ENCODE results near the gene PPP2R5C.
A peak's percentile ranks its signal among the peaks of the same experiment; 100 is the strongest.

The PPP2R5C gene

DNA sequence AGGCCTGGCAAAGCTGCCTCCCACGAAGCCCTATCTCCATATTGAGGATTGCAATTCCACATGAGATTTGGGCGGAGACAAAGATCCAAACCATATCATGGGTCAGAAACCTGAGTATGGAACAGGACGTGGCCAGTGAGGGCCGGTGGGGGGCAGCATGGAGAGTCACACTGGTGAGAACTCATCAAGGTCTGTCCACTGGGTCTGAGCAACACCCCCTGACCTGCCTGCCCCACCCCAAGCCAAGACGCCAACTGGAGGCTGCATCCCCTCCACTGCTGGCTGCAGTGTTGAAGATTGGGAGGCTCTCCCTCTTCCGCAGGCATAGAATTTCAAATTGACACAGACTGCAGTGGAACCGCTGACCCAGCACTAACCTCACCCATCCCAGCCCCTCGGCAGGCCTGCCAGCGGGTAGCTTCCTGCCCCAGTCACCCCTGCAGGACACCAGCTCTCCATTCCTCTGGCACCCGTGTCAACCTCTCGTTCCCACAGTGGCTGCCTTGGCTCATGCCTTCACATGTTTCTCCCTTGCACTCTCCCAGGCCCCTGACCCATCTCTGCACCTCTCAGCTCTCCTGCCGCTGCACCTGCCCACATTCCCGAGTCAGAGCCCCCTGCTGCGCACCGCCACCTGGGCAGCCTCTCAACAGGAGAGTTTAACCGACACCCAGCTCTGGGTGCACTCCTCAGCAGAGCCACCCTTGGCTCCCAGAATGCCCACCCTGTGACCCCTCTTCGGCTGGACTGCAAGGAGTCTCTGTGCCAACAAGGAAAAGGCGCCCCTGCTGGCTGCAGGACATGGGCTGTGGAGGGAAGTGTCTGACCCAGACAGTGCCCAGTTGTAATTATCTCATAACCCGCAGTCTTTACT lies 45.2 kb upstream of the PPP2R5C start:
- no peak for TF ChIP-seq CTCF (IDR thresholded peaks at IDR 0.05)
- Mint-ChIP-seq H3K4me1 (peaks cover 27% of the 10 kb centered on the region), H3K27me3 (ENCODE audit: low read depth, poor library complexity) (no peaks in the 10 kb centered on the region), H3K36me3 (ENCODE audit: low read depth) (no peaks in the 10 kb centered on the region), H3K4me3 (no peak overlapping the region), H3K9me3 (peaks cover 5% of the 10 kb centered on the region), H3K27ac (peak overlapping the region; percentile 83)
- DNase-seq, result no peak

GRCh38 chr14:101716956-101717662 lies 44.4 kb upstream of the PPP2R5C start:
- Mint-ChIP-seq H3K27me3 (ENCODE audit: low read depth, poor library complexity) (peaks cover 1% of the 10 kb centered on the region), H3K27ac (peak overlapping the region; percentile 86), H3K36me3 (ENCODE audit: low read depth) (no peaks in the 10 kb centered on the region), H3K9me3 (peaks cover 8% of the 10 kb centered on the region), H3K4me1 (peaks cover 29% of the 10 kb centered on the region), H3K4me3 (no peak overlapping the region)
- no peak for DNase-seq
- TF ChIP-seq CTCF (IDR thresholded peaks at IDR 0.05), result no peak

DNA sequence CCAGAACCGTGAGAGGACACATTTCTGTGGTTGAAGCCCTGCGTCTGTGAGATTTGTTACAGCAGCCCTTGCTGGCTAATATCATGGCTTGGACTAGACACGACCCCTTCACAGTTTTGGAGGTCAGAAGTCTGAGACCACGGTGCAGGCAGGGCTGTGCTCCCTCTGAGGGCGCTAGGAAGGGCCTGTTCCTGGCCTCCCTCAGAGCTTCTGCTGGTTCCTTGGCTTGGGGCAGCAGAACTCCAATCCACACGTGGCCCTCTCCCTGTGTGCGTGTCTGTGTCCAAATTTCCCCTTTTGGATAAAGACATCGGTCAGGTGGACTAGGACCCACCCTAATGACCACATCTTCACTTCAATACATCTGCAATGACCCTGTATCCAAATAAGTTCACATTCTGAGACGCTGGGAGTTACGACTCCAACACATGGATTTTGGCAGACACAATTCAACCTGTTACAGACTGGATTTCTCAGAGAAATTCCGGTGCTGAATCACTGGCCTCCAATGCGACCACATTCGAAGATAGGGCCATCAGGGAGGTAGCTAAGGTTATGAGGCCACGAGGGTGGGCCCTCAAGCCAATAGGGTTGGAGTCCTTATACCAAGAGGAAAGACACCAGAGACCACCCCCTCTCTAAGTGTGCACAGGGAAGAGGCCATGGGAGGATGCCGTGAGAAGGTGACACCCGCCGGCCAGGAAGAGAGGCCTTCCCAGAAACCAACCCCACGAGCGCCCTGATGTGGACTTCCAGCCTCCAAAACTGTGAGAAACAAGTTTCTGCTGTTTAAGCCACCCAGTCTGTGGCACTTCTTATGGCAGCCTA lies 43.6 kb upstream of the PPP2R5C start:
- Mint-ChIP-seq H3K4me1 (peaks cover 32% of the 10 kb centered on the region), H3K4me3 (no peak overlapping the region), H3K27ac (no peak overlapping the region), H3K9me3 (peaks cover 11% of the 10 kb centered on the region), H3K36me3 (ENCODE audit: low read depth) (no peaks in the 10 kb centered on the region), H3K27me3 (ENCODE audit: low read depth, poor library complexity) (peaks cover 3% of the 10 kb centered on the region)
- no peak for TF ChIP-seq CTCF (IDR thresholded peaks at IDR 0.05)
- no peak for DNase-seq

DNA sequence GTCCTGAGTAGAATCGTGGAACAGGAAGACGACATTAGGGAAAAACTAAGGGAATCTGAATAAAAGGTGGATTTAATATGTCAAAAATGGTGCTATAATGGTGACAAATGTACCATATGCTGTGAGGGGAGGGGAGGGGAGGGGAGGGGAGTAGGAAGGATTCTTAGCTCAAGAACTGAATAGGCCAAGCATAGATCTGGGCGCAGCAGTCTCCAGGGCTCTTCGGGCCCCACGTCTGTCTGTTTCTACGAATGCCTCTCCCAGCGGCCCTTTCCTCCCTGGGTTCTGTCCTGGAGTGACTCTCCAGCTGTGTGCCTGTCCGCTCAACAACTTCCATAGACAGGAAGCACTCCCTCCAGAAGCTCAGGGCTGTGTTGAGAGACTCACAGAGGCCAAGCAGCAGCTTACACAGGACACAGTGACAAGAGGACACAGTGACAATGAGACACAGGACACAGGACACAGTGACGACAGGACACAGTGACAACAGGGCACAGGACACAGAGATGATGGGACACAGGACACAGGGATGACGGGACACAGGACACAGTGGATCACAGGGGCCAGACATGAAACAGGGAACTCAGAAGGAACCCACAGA lies 42.4 kb upstream of the PPP2R5C start:
- H3K9me3 Mint-ChIP-seq, result peaks cover 14% of the 10 kb centered on the region
- no peak for TF ChIP-seq CTCF (IDR thresholded peaks at IDR 0.05)
- H3K27ac Mint-ChIP-seq, result no peak overlapping the region
- no peak for DNase-seq
- H3K4me3 Mint-ChIP-seq, result no peak overlapping the region
- no peaks in the 10 kb centered on the region for H3K36me3 Mint-ChIP-seq (ENCODE audit: low read depth)
- peaks cover 3% of the 10 kb centered on the region for H3K27me3 Mint-ChIP-seq (ENCODE audit: low read depth, poor library complexity)
- H3K4me1 Mint-ChIP-seq, result peaks cover 28% of the 10 kb centered on the region

DNA sequence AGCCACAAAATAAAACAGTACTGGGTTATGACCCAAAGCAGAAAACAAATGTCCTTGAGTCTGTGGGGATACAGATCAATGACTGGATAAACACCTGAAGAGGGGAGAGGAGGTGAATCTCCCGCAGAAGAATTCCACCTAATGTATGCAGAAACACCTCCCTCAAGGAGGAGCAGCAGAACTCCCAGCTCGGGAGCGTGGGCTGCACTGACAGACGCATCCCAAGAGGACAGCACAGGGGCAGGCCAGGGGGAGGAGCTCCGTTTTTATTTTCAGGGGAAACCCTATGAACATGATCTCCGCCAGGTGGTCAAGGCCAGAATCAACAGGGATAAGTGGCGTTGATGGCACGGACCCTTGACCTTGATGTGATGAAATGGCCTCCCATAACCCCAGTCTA lies 41.8 kb upstream of the PPP2R5C start:
- Mint-ChIP-seq H3K4me3 (no peak overlapping the region), H3K27me3 (ENCODE audit: low read depth, poor library complexity) (peaks cover 3% of the 10 kb centered on the region), H3K27ac (no peak overlapping the region), H3K4me1 (peaks cover 28% of the 10 kb centered on the region), H3K36me3 (ENCODE audit: low read depth) (no peaks in the 10 kb centered on the region), H3K9me3 (peaks cover 9% of the 10 kb centered on the region)
- TF ChIP-seq CTCF (IDR thresholded peaks at IDR 0.05), result no peak
- no peak for DNase-seq
